GM18511 (cell line): ENCODE data around the gene MFAP1.
"Not testable (repeated sequence)": the region's sequence is repeated elsewhere in the genome, so short reads cannot be mapped to it uniquely, and the experiment has no call there.

Source experiments
- ATAC-seq: cut with Tn5 transposase; IDR thresholded peaks from one replicate; pipeline ENCODE4 v1.9.1; 2021; ENCODE audit warnings: mild to moderate bottlenecking, moderate library complexity; ENCODE audit not compliant: unreplicated experiment

Gene MFAP1

DNA sequence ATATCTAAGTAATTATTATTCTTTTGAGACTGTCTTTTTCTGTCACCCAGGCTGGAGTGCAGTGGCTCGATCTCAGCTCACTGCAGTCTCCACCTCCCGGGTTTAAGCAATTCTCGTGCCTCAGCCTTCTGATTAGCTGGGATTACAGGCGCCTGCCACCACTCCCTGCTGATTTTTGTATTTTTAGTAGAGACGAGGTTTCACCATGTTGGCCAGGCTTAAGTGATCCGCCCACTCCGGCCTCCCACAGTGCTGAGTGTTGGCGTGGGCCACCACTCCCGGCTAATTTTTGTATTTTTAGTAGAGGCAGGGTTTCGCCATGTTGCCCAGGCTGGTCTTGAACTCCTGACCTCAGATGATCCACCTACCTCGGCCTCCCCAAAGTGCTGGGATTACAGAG is 815 bp upstream of the MFAP1 start:
- not testable (repeated sequence) for ATAC-seq

DNA sequence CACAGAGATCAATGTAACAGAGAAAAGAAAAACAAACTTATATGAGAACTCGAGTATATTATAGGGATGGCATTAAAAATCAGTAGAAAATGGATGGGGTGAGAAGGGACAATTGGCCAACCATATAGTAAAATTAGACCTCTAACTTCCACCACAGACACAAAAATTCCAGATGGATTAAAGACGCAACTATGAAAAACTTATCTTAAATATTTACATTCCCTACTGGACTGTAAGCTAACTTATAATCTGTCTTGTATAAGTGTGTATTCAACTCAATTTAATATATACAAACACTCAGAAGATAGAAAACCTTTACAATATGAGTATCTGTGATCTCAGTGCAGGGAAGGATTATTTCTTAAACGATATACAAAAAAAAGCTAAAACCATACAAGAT is 3.0 kb downstream of the MFAP1 start:
- no peak for ATAC-seq

DNA sequence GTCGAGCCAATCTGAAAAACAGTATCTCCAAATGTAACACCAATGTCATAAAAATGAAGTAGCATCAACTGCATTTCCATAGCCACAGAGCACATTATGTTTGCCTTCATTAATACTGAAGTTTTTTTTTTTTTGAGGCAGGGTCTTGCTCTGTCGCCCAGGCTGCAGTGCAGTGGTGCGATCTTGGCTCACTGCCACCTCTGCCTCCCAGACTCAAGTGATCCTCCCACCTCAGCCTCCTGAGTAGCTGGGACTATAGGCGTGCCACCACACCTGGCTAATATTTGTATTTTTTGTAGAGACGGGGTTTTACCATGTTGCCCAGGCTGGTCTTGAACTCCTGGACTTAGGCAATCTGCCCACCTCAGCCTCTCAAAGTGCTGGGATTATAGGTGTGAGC is 9.4 kb downstream of the MFAP1 start:
- ATAC-seq: not testable (repeated sequence)

DNA sequence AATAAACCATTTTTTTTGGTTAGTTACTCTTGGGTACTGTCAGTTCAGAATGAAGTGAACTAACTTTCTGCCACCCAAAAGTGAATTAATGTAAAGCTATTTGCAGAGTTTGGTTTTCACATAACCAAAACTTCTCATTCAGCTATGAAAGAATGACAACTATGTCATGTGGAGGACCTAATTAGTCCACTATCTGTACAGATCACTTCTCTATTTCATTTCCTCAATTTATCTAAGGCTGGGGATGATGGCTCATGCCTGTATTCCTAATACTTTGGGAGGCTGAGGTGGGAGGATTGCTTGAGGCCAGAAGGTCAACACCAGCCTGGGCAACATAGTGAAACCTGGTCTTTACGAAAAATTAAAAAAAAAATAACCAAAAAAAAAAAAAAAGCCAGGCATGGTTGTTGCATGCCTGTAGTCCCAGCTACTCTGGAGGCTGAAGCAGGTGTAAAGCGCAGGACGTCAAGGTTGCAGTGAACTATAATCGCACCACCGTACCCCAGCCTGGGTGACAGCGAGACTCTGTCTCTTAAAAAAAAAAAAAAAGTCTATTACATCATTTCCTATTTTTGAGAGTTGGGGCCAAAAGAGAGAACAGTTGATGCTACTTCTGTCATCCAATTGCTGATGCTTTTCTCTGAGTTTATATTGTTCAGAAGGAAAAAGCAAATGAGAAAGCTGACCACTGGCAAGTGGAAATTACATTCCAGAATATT is 15.4 kb downstream of the MFAP1 start:
- peak; percentile 81 for ATAC-seq

DNA sequence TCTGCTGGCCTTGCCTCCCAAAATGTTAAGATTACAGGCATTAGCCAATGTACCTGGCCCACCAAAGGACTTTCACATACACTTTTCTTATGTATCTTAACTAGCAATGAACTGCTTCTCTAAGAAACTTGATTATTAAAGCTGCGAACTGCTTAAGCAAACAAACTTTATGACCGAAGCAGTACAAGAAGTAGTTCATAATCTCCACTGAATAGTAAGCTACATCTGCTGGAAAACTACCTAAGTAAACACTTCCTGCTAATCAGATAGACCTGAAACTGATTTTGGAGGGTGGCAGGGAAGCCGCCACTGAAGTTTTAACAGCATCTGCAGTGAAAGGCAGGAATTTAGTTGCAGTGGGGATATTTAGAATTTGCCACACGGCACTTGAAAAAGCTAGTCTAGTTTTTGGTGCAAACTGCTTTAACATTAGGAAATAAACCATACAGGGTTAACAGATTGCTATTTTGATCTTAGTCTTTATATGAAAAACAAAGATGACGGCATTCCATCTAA is 16.0 kb downstream of the MFAP1 start:
- no peak for ATAC-seq

DNA sequence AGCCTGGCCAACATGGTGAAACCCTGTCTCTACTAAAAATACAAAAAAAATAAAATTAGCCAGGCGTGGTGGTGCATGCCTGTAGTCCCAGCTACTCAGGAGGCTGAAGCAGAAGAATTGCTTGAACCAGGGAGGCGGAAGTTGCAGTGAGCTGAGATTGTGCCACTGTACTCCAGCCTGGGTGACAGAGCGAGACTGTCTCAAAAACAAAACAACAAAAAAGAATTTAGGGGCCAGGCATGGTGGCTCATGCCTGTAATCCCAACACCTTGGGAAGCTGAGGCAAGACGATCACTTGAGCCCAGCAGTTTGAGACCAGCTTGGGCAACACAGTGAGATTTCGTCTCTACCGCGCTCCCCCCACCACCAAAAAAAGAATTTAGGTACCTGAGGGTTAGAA is 21.8 kb downstream of the MFAP1 start:
- ATAC-seq: not testable (repeated sequence)

DNA sequence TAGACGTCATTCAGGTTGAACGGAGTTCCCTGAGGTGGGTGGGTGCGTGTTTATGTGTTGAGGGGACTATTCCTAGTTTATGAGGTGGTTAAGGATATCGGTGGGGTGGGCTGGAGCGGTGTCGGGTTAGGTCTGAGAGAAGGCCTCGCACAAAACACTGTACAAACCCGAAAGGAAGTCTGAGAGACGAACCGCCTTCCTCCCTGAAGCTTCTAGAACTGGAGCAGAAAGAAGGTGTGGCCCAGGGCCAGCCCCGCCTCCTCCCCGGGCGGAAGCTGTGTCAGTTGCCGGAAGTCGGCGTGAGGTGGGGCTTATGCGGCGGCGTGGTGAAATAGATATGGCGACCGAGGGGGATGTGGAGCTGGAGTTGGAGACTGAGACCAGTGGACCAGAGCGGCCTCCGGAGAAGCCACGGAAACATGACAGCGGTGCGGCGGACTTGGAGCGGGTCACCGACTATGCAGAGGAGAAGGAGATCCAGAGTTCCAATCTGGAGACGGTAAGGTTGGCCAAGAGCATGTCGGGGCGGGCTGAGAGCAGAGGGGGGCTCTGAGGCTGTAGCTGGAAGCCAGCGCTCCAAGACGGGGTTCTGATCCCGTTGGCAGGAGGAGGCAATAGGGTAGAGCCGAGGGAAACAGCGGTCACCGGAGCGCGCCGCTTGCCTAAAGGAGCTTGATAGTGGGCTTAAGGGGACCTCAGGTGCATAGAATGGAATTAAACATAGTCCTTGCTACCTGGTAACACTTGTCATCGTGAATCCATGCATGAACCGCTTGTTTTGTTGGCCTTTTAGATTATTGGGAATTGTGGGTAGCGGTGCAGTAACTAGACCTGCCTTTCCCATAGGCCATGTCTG is 24.0 kb downstream of the MFAP1 start, which contains the start of gene HYPK:
HYPK (plus strand) TSS at position 314 of the 856 bp plus-strand sequence; CDS start at position 338, 24 bp downstream.
- peak; percentile 92 for ATAC-seq

DNA sequence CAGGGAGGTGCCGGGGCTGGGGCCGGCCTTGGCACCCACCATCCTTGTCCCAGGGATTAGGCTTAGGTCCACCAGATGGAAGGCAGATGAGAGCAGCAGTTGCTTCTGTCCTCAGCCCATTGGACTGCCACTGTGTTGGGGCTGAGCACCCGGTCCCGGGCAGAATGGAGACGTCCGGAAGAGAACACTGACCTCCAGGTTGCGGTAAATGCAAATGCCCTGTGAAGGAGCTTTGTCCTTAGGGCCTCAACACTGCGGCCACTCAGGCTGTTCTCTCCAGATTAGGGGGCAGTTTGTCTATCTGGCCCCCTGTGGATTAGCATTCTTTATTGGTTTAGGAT is 24.6 kb downstream of the MFAP1 start, which contains the start of gene SERINC4:
SERINC4 (minus strand) TSS at position 276 of the 341 bp plus-strand sequence; CDS start at position 42, 234 bp downstream.
- ATAC-seq: no peak

DNA sequence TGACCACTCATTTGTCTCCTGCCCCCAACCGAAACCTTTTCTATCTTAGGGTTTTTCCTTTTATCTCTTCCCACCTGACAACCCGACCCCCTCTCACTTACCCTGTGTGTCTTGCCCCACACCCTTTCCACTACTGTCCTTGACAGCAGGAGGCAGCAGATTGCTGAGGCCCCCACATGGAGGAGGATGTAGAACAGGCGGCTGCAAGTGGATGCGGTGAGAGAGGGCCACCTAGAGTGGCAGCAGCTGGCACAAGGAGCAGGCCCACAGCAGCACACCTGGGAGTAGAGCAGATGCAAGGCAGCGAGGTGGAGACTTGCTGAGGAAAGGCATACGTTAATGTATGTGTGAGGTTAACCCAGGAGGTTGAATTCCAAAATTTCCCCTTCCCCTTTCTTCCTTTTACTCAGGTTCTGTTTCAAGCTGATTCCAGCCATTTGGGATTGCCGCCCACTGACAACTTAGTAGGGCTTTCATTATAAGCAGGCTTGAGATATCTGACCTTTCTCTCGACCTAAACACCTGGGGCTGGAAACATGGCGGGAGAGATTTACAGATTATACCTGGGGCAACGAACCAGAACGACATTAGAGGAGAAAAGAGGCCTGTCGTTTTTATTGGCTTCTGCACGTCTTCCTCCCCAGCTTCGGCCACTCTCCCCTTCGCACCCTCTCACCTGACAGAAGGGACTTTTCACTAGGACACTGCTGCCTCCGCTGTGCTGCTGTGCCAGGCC is 25.1 kb downstream of the MFAP1 start:
- no peak for ATAC-seq

DNA sequence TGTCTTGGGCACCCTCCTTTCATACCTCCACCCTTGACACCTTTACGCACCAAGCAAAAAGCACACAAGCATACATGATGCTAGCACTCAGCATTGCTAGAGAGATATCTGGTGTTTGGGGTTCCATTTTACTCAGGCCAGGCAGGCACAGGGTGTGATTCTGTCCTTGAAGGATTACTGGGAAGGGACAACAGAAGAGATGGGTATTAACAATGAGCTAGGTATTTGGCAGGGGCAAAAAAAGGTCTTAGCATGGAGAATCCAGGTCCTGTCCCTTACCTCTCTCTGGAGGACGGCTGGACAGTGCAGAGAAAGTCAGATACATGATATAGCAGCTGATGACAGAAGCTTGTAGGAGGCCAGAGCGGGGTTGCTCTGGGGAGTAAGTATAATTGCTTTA is 27.9 kb downstream of the MFAP1 start:
- no peak for ATAC-seq

DNA sequence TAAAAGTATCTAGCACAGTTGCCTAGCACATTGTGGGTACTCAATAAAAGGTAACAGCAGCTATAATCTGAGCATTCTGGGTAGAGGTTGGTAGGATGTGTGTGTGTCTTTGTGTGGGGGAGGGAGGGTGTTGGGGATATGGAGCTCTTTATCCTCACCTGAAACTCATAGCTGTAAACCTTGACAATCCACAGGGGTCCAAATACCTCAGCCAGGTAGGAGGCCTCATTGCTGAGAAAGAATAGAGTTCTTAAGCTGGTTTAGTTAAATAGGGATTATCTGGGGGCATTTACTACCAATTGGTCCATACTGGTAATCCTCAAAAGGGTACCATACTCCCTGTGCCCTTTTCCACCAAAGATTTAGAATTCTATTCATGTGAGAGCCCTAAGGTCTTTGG is 28.5 kb downstream of the MFAP1 start:
- no peak for ATAC-seq

DNA sequence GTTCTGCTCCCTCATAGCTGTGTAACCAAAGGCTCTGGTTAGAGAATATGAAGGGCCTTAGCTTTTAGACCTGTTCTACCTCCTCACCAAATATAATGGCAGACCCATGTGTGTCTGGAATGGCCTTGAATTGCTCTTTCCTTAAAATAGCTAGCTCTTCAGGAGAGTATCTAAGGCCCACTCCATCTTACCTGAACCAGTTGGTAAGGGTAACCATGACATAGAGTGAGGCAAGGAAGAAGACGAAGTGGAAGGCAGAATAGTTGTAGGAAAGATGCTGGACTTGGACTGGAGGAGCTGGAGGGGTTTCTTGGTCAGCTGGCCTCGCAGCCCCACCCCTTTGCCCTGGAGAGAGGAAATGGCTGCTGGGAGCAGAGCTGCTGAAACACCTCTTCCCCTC is 29.3 kb downstream of the MFAP1 start:
- ATAC-seq: no peak

DNA sequence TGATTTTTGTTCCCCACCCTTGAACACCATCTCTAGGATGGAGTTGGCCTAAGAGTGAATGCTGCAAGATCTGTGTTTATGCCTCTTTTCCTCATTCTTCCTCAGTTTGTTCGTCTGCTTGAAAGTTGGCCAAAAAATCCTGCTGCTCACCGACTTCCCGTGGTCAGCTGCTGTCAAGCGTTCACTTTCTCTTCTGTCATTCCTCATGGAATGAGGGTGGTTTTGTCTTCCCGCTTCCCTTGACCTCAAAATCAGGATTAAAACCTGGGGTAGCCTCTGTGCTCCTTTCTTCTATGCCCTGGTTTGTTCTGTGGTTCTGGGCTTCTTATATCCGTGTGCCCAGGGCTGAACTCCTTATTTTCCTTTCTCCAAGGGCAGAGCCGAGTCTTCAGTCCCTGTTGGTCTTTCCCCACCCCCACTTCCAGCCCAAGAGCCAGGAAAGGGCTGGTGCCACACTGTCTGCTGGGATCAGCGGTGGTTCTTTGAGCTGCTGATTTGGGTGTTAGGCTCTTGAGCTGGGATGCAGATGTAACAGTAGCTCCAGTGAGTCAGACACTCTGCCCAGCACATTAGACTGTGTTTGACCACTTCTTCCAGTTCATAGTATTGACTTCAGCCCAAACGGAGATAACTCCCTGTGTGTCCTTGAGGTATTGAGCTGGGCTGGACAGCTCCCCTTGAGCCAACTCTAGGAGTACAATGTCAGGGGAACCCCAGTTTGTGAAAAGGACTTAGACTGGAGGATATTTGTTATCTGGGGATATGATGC is 30.0 kb downstream of the MFAP1 start:
- ATAC-seq: no peak

DNA sequence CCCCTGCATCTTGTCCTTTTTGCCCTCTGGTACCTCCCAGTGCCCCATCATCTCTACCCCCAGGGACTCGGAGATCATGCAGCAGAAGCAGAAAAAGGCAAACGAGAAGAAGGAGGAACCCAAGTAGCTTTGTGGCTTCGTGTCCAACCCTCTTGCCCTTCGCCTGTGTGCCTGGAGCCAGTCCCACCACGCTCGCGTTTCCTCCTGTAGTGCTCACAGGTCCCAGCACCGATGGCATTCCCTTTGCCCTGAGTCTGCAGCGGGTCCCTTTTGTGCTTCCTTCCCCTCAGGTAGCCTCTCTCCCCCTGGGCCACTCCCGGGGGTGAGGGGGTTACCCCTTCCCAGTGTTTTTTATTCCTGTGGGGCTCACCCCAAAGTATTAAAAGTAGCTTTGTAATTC is 30.8 kb downstream of the MFAP1 start:
- no peak for ATAC-seq

DNA sequence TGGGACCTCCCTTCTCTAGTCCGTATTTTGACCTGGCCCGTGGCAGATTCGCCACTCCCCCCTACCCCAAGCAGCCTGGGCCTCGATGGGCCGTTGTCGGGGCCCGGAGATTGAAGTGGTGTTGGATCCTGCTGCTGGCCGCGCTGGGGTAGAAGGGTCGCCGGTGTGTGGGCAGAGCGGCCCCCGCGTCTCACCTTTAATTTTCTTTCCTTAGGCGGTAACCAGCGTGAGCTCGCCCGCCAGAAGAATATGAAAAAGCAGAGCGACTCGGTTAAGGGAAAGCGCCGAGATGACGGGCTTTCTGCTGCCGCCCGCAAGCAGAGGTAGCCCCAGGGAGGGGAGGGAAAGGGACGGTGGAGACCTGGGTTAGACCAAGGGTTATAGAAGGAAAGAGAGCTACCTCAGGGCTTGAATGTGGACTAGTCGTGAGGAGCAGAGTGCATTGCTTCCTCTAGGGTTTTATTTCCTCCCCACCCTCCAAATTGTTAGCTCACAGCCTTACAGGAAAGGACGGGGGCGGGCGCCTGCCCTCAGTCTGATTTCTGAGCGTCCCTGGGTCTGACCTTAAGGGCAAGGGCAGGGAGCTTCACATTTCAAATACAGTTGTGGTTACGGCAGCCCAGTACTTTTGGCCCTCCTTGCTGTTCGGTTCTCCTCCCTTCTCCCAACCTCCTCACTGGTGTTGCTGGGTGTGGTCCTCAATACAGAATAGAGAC is 31.6 kb downstream of the MFAP1 start:
- ATAC-seq: no peak

DNA sequence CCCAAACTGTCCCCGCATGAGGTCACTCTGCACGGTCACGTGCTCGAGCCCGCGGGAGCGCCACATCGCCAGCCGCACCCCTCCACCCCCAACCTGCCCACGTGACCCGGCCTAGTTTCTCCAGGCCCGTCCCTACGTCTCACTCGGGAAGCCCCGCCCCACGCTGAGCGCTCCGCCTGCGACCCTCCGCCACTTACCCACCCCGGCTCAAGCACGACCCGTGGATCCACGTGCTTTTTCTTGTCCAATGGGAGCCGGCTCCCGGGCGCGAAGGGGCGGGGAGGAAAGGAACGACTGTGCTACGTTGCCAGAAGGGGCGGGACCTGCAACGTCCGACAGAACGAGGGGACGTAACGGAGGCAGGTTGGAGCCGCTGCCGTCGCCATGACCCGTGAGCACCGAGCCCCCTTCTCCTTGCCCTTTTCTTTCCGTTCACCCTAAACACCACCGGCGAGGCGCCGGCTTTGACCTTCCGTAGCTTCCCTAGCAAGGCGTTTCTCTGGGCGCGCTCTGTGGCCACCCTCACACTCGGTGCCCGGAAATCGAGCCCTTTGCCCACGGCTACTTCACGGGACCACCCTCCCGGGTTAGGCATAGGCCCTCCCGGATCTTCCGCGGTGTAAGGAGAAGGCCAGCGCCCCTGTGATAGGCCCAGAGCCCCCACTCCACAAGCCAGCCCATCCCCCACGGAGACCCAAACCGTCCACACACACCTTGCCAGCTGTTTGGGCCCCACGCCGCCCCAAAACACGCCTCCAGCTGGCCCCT is 32.3 kb downstream of the MFAP1 start, which contains the start of gene SERF2:
SERF2 (plus strand) TSS at position 328 of the 768 bp plus-strand sequence; CDS start at position 385, 57 bp downstream.
- ATAC-seq: peak; percentile 83

DNA sequence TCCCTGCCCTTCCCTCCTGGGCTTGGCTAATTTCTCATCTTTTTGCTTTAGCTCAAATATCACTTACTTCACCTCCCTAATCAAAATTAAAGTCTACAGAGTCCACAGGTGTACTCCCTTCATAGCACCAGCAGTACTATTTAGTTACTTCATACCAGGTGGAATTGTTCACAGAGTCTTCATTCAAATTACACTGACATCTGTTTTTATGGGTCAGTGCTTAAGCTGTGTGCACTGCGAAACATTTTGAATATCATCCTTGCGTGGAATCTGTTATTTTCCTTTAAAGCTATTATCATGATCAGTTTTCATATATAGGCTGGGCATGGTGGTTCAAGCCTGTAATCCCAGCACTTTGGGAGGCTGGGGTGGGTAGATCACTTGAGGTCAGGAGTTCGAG is 35.1 kb downstream of the MFAP1 start:
- ATAC-seq: no peak

DNA sequence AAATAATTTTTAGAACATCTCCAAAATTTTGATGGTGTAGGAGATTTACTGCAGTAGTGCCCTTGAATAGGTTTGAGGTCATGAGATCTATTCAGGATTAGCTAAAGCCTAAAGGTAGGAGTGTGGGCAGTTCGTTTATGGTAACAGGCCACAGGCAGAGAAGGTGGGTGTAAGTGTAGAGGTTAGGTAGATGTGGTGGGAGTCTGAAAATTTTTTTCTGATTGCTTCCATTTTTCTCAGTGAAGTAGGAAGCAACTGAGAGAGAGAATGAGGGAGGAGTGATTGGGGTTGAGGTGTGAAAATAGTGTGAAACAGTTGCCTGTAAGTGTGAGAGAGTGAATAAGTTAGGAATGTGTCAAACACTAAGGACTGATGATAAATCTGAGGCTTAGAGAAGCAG is 45.5 kb downstream of the MFAP1 start:
- ATAC-seq: no peak
